ENCODE measurements around the gene NUP153. TPM values are rescaled to one million over a fixed set of nuclear protein-coding genes. Genes with fewer than 3 reads are reported as not detected.

NUP153 gene
- total RNA-seq, 3 donors from 2014 or later (not counting 1 experiment from before 2014, with no cell fraction given), result 67.5 to 74.9 (median 68.0) TPM

DNA sequence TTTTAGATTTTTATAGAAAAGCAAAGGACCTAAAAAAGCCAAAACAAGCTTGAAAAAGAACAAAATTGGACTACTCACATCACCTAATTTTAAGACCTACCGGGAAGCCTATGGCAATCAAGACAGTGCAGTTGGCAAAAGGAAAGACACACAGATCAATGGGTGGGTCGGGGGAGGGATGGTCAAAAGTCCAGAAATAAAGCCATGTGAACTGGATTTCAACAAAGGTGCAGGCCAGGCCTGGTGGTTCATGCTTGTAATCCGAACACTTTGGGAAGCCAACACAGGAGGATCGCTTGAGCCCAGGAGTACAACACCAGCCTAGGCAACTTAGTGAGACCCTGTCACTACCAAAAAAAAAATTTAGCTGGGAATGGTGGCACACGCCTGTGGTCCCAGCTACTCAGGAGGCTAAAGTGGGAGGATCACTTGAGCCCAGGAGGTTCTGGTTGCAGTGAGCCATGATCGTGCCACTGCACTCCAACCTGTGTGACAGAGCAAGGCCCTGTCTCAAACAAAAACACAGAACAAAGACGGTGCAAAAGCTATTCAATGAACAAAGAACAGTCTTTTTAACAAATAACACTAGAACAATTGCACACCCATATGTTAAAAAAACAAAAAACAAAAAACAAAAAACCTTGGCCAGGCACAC lies 34.5 kb downstream of the NUP153 start:
- peak overlapping the region in 1 of 2 donors; percentile 80 for H3K27ac Mint-ChIP-seq

DNA sequence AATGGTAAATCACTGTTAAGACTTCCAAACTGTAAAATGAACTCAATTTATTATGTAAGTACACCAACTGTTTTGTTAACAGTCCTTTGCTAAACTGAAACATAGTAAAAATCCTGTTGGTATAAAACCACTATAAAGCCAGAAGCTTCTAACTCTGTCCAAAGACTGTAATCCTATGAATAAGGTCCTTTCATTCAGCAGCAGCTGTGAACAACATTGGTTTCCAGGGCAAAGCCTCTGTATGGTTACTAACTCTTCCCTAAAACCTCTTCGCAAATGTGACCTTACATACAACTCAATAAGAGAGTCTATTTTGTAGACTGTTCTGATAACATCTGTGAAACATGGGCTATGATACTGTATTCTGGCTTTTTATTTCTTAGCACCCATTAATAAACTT lies 40.1 kb downstream of the NUP153 start:
- H3K4me3 Mint-ChIP-seq, result peak overlapping the region; percentile 19
- H3K36me3 Mint-ChIP-seq, result peaks cover 14% of the 10 kb centered on the region

More for the DNA sequence above, 34.5 kb downstream of the NUP153 start:
- peaks cover 61% of the 10 kb centered on the region for H3K36me3 ChIP-seq (ENCODE audit: control insufficient read depth, insufficient read depth, low read length)
- Mint-ChIP-seq H3K27me3 (ENCODE audit: low read depth in 2 of 2) (no peaks in the 10 kb centered on the region), H3K36me3 (peaks cover 20% of the 10 kb centered on the region), H3K4me1 (peaks cover 13 to 24% of the 10 kb centered on the region in 2 donors), H3K4me3 (no peak overlapping the region), H3K9me3 (no peaks in the 10 kb centered on the region)
- TF ChIP-seq, protein P1, sequence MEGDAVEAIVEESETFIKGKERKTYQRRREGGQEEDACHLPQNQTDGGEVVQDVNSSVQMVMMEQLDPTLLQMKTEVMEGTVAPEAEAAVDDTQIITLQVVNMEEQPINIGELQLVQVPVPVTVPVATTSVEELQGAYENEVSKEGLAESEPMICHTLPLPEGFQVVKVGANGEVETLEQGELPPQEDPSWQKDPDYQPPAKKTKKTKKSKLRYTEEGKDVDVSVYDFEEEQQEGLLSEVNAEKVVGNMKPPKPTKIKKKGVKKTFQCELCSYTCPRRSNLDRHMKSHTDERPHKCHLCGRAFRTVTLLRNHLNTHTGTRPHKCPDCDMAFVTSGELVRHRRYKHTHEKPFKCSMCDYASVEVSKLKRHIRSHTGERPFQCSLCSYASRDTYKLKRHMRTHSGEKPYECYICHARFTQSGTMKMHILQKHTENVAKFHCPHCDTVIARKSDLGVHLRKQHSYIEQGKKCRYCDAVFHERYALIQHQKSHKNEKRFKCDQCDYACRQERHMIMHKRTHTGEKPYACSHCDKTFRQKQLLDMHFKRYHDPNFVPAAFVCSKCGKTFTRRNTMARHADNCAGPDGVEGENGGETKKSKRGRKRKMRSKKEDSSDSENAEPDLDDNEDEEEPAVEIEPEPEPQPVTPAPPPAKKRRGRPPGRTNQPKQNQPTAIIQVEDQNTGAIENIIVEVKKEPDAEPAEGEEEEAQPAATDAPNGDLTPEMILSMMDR (IDR thresholded peaks at IDR 0.05), result no peak
- intact Hi-C loops (cut with micrococcal nuclease), result no loop called here
- no peaks in the 10 kb centered on the region for H3K9me3 ChIP-seq (ENCODE audit: control insufficient read depth, insufficient read depth, low read length)
- no peak overlapping the region for H3K4me3 ChIP-seq (ENCODE audit: low read length)
- H3K27me3 ChIP-seq (ENCODE audit: control insufficient read depth, insufficient read depth, low read length), result no peaks in the 10 kb centered on the region
- ATAC-seq, result no peak
- no peak for DNase-seq
- H3K4me1 ChIP-seq (ENCODE audit: control insufficient read depth, insufficient read depth, low read length), result no peaks in the 10 kb centered on the region
- H3K27ac ChIP-seq (ENCODE audit: low read length), result no peak overlapping the region
- WGBS (ENCODE audit: insufficient coverage), result 97% methylated on average over 7 of the region's 7 CpGs

DNA sequence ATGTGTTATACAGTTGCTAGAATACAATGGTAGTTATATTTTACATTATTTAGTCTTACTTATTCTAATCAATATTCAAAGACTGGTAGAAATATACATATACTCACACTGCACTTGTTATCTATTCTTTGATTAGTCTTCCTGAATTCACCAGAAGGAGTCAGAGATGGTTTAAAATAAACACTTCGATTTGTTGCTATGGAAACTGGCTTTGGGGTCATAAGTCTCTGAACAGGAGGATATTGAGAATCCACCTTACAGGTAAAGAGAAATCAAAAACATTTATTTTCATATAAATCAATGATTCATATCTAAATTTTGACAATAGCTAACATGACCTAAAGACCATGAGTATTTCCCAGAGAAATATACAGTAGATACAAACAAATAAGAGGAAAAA lies 41.6 kb downstream of the NUP153 start:
- intact Hi-C loops (cut with micrococcal nuclease), result loop anchor here (2.0 kb wide), 1 partner anchor 32 kb away; no protein-coding TSS in a partner anchor
- H3K27ac Mint-ChIP-seq, result peak overlapping the region; percentile 76 to 93
- no peaks in the 10 kb centered on the region for H3K27me3 Mint-ChIP-seq (ENCODE audit: low read depth in 2 of 2)
- TF ChIP-seq, protein P1 (IDR thresholded peaks at IDR 0.05), result no peak
- WGBS (ENCODE audit: insufficient coverage), result no CpG with 5 or more reads among the region's 1 CpG
- H3K9me3 ChIP-seq (ENCODE audit: control insufficient read depth, insufficient read depth, low read length), result no peaks in the 10 kb centered on the region
- peak overlapping the region; percentile 63 for H3K4me3 Mint-ChIP-seq
- H3K36me3 Mint-ChIP-seq, result peaks cover 14% of the 10 kb centered on the region
- H3K4me1 ChIP-seq (ENCODE audit: control insufficient read depth, insufficient read depth, low read length), result peaks cover 16% of the 10 kb centered on the region
- H3K4me3 ChIP-seq (ENCODE audit: low read length), result no peak overlapping the region
- DNase-seq, result peak in 1 of 2 donors; percentile 44
- H3K27ac ChIP-seq (ENCODE audit: low read length), result peak overlapping the region; percentile 81
- H3K36me3 ChIP-seq (ENCODE audit: control insufficient read depth, insufficient read depth, low read length), result peaks cover 54% of the 10 kb centered on the region
- no peak for ATAC-seq
- H3K4me1 Mint-ChIP-seq, result peaks cover 36 to 46% of the 10 kb centered on the region in 2 donors
- H3K27me3 ChIP-seq (ENCODE audit: control insufficient read depth, insufficient read depth, low read length), result no peaks in the 10 kb centered on the region
- H3K9me3 Mint-ChIP-seq, result no peaks in the 10 kb centered on the region

More for the DNA sequence above, 40.1 kb downstream of the NUP153 start:
- ATAC-seq (no peak), DNase-seq (no peak)
- H3K4me3 ChIP-seq (ENCODE audit: low read length), result no peak overlapping the region
- intact Hi-C loops (cut with micrococcal nuclease), result no loop called here
- TF ChIP-seq, protein P1 (IDR thresholded peaks at IDR 0.05), result no peak
- peak overlapping the region; percentile 67 to 76 for H3K27ac Mint-ChIP-seq
- H3K4me1 Mint-ChIP-seq, result peaks cover 36 to 47% of the 10 kb centered on the region in 2 donors
- H3K27me3 ChIP-seq (ENCODE audit: control insufficient read depth, insufficient read depth, low read length), result no peaks in the 10 kb centered on the region
- WGBS (ENCODE audit: insufficient coverage), result no CpG with 5 or more reads among the region's 1 CpG
- H3K27ac ChIP-seq (ENCODE audit: low read length), result no peak overlapping the region
- no peaks in the 10 kb centered on the region for H3K27me3 Mint-ChIP-seq (ENCODE audit: low read depth in 2 of 2)
- peaks cover 50% of the 10 kb centered on the region for H3K36me3 ChIP-seq (ENCODE audit: control insufficient read depth, insufficient read depth, low read length)
- H3K9me3 Mint-ChIP-seq, result no peaks in the 10 kb centered on the region
- H3K4me1 ChIP-seq (ENCODE audit: control insufficient read depth, insufficient read depth, low read length), result peaks cover 16% of the 10 kb centered on the region
- no peaks in the 10 kb centered on the region for H3K9me3 ChIP-seq (ENCODE audit: control insufficient read depth, insufficient read depth, low read length)

All from natural killer cell (primary cell).